IMR-90 (cell line): Measurements from ENCODE around the gene ACSL3.

Source experiments
- FOS ChIP-seq: fragments of 150-350 bp; IDR thresholded peaks from 2 replicates; pipeline ENCODE4 v1.6.1; 2016; ENCODE audit warnings: low read depth, low read length
- MAZ ChIP-seq: IDR thresholded peaks from 2 replicates; pipeline ENCODE4 v1.6.1; 2012; ENCODE audit warnings: low read depth, mild to moderate bottlenecking, low read length, improper control_type of control experiment, moderate library complexity, borderline replicate concordance
- MXI1 ChIP-seq: IDR thresholded peaks from 2 replicates; pipeline ENCODE4 v1.6.1; 2012; ENCODE audit warnings: low read depth, mild to moderate bottlenecking, low read length, moderate library complexity, borderline replicate concordance
- RCOR1 ChIP-seq: IDR thresholded peaks from 2 replicates; pipeline ENCODE4 v1.6.1; 2012; ENCODE audit warnings: mild to moderate bottlenecking, low read length, improper control_type of control experiment; ENCODE audit not compliant: insufficient replicate concordance
- SMC3 ChIP-seq: fragments of 150-350 bp; IDR thresholded peaks from 2 replicates; pipeline ENCODE4 v1.6.1; 2016; ENCODE audit warnings: low read depth, mild to moderate bottlenecking, antibody characterized with exemption, low read length, moderate library complexity
- TF ChIP-seq, protein P1 (sequence below): conservative IDR thresholded peaks from 2 replicates; pipeline ENCODE4 v1.5.1; 2012; ENCODE audit warnings: mild to moderate bottlenecking, low read depth, low read length, improper control_type of control experiment
- TF ChIP-seq, protein P2 (sequence below): fragments of 150-350 bp; IDR thresholded peaks from 2 replicates; pipeline ENCODE4 v1.6.1; 2016; ENCODE audit warnings: low read depth, mild to moderate bottlenecking, low read length, moderate library complexity, borderline replicate concordance

DNA sequence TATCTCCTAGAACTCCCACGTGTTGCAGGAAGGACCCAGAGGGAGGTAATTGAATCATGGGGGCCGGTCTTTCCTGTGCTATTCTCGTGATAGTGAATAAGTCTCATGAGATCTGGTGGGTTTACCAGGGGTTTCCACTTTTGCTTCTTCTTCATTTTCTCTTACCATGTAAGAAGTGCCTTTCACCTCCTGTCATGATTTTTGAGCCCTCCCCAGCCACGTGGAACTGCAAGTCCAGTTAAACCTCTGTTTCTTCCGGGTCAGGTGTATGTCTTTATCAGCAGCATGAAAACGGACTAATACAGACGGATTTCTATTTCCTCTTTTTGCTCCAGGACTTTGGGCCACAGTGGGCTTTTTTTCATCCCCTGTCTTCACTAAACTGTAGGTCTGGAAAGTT, 102.8 kb downstream of the ACSL3 start:
- TF ChIP-seq, protein P1, sequence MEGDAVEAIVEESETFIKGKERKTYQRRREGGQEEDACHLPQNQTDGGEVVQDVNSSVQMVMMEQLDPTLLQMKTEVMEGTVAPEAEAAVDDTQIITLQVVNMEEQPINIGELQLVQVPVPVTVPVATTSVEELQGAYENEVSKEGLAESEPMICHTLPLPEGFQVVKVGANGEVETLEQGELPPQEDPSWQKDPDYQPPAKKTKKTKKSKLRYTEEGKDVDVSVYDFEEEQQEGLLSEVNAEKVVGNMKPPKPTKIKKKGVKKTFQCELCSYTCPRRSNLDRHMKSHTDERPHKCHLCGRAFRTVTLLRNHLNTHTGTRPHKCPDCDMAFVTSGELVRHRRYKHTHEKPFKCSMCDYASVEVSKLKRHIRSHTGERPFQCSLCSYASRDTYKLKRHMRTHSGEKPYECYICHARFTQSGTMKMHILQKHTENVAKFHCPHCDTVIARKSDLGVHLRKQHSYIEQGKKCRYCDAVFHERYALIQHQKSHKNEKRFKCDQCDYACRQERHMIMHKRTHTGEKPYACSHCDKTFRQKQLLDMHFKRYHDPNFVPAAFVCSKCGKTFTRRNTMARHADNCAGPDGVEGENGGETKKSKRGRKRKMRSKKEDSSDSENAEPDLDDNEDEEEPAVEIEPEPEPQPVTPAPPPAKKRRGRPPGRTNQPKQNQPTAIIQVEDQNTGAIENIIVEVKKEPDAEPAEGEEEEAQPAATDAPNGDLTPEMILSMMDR: no peak
- TF ChIP-seq MAZ (no peak), SMC3 (no peak), MXI1 (no peak), FOS (no peak), RCOR1 (no peak)
- TF ChIP-seq, protein P2, sequence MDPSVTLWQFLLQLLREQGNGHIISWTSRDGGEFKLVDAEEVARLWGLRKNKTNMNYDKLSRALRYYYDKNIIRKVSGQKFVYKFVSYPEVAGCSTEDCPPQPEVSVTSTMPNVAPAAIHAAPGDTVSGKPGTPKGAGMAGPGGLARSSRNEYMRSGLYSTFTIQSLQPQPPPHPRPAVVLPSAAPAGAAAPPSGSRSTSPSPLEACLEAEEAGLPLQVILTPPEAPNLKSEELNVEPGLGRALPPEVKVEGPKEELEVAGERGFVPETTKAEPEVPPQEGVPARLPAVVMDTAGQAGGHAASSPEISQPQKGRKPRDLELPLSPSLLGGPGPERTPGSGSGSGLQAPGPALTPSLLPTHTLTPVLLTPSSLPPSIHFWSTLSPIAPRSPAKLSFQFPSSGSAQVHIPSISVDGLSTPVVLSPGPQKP: no peak
